Mammary epithelial cell (primary cell): Measurements from ENCODE around the gene ZNF48.

Source experiments
- CTCF ChIP-seq, 2 donors: IDR thresholded peaks in 1 of 2; conservative IDR thresholded peaks in 1 of 2; 2 replicates each; pipeline ENCODE4 v1.5.1; 2011 to 2012; ENCODE audit warnings: inconsistent platforms in 2 of 2, low read length in 2 of 2, mild to moderate bottlenecking in 2 of 2, control low read depth in 1 of 2, low read depth in 1 of 2; ENCODE audit not compliant: insufficient read depth in 1 of 2; ENCODE audit errors: extremely low read depth in 1 of 2
- EZH2 ChIP-seq: IDR thresholded peaks from 2 replicates; pipeline ENCODE4 v1.6.1; 2012; ENCODE audit warnings: low read length, inconsistent platforms, borderline replicate concordance

DNA sequence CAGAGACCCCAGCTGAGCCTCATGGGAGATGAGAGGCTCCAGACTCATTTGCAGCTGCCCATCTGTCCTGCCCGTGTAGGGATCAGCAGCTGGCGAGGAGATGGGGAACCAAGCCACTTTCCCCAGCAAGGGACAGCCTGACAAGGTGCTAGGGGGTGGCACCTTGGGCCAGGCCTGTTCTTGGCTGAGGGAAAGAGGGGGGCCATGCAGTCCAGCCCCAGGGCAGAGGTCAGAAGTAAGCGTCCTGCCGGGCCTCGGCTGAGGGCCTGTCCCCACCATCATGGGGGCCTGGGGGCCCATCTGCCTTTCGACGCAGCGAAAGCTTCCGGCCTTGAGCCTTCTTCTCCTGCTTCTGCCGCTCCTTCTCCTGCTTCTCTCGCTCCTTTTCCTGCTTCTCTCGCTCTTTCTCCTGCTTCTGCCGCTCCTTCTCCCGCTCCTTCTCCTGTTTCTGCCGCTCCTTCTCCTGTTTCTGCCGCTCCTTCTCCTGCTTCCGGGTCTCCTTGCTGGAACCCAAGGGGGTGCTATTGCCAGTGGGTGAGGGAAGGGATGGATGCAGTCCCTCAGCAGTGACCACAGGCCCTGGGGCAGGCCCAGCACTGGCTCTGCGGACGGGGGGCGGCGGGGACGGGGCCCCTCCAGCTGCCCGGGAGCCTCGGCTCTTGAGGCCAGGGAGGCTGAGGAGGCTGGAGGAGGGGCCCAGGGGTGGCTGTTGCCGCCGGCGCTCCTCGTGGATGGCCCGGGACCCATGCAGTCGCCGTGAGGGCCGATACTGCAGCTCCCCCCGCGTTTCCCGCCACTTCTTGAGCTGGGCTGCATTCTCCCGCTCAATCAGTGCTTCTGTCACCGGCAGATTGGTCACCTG, 37.3 kb upstream of the ZNF48 start:
- TF ChIP-seq CTCF (conservative IDR thresholded peaks at IDR 0.05 in 1 of 2, IDR thresholded peaks at IDR 0.05 in 1 of 2; ENCODE audit: extremely low read depth in 1 of 2, insufficient read depth in 1 of 2, low read depth in 1 of 2, low read length in 2 of 2) (no peak), EZH2 (no peak)
